ENCODE results near the gene FYCO1.
"Not testable (repeated sequence)": the region's sequence is repeated elsewhere in the genome, so short reads cannot be mapped to it uniquely, and the experiment has no call there.

Gene FYCO1

DNA sequence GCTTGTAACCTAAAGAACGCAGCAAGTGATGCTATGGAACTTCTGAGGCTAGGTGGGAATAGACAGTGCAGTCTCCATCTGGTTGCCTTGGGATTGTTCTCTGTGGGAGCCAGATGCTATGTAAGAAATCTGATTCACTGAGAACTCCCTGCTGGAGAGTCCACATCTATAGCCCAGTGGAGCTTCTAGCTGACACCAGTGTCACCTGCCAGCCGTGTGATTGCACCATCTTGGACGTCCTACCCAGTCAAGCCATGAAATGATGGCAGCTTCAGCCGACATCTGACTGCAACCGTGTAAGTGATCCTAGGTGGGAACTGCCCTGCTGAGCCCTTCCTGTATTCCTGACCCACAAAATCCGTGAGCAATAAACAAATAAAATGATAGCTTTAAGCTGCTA, 12.4 kb upstream of the FYCO1 start:
- no peak for DNase-seq

DNA sequence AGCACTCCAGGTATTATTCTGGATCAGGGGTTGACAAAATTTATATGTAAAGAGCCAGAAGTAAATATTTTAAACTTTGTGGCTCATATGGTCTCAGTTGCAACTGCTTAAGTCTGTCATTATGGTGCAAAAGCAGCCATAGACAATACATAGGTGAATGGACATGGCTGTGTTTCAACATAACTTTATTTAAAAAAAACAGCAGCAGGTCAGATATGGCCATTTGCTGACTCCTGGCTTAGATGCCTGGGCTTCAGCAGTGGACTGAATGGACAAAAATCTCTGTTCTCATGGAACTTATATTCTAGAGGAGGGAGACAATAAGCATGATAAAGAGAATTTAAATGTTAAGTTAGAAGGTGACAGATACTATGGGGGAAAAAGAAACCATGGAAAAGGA, 11.7 kb upstream of the FYCO1 start:
- DNase-seq: no peak

DNA sequence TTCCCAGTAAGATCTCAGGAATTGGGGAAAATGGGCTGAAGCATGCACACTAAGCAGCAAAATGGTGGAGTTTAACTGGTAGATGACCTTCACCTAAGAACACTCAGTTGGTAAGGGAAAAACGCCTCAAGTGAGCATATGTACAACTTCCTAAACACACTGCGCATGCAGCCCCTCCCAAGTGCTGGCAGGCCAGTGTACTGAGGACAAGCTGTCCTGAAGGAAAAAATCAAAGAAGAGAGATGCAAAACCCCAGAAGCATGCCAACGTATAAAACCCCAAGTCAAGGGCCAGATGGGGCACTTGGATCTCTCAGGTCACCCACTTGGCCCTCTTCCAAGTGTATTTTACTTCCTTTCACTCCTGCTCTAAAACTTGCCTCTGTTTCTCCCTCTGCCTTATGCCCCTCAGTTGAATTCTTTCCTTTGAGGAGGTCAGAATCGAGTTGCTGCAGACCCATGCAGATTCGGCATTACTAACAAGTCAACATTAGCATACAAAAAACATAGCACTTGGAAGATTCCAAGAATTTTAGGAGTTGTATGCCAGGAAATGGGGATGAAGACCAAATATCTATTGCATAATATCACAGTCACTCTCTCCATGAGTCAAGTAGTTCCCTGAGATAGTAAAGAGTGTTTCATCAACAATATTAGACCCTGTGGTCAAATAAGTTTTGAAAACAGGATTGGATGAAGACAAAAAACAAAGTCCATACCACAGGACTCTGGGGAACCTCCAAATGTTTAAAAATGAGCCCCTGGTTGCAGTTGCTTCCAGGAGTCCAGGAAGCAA, 10.8 kb upstream of the FYCO1 start:
- no peak for DNase-seq

DNA sequence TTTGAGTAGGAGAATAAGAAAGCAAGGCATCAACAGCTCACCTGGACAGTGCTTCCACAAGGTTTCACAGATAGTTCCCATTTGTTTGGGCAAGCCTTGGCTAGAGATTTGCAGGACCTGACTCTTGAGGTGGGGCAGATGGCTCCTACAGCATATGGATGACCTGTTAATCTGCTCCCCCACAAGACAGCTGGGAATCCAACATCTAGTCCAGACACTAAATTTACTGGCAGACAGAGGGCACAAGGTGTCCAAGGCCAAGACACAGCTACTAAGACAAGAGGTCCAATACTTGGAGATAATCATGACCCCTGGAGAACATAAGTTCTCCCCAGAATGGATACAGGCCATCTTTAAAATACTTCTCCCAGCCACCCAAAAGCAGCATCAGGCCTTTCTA, 8.1 kb upstream of the FYCO1 start:
- DNase-seq: not testable (repeated sequence)

DNA sequence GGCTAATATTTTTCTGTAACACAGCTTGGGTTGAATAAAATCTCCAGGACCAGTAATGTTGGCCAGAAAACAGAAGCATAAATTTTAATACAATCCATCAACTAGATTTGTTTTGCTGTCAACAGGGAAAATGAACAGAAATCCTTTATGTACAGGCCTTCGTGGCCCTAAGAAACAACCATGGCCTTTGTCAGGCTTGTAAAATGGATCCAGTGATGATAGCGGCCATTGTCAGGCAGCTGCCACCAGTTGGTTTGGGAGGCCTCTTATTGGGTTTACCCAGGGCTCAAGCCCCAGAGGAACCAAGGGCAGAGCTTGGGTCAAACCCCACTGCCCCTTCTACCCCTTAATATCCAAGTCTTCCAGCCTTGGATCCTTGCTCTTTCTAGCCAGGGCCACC, 5.6 kb upstream of the FYCO1 start:
- no peak for DNase-seq

DNA sequence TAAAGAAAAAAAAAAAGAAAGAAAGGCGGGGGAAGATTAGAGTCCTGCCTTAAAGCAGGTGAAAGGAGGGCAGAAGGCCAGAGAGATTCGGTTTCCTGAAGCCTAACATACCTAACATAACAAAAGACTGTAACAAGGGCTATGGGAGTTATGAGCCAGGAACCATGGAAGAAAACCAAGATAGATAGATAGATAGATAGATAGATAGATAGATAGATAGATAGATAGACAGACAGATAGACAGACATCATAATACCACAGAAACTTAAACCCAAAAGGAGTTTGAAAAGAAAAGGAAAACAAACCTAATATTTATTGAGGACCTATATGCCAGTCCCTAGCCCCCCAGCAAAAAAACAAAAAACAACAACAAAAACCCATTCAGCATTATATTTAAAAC, 2.3 kb upstream of the FYCO1 start:
- DNase-seq: no peak

DNA sequence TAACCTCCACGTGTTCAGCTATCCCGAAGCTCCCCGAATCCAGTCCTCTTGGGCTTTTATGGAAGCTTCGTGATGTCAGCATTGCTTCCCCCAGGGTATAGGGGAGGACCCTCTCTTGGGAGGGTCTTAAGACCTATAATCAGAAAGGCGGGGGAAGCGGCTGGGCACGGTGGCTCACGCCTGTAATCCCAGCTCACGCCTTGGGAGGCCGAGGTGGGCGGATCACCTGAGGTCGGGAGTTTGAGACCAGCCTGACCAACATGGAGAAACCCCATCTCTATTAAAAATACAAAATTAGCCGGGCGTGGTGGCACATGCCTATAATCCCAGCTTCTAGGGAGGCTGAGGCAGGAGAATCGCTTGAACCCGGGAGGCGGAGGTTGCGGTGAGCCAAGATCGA, 1.9 kb upstream of the FYCO1 start:
- DNase-seq: not testable (repeated sequence)

DNA sequence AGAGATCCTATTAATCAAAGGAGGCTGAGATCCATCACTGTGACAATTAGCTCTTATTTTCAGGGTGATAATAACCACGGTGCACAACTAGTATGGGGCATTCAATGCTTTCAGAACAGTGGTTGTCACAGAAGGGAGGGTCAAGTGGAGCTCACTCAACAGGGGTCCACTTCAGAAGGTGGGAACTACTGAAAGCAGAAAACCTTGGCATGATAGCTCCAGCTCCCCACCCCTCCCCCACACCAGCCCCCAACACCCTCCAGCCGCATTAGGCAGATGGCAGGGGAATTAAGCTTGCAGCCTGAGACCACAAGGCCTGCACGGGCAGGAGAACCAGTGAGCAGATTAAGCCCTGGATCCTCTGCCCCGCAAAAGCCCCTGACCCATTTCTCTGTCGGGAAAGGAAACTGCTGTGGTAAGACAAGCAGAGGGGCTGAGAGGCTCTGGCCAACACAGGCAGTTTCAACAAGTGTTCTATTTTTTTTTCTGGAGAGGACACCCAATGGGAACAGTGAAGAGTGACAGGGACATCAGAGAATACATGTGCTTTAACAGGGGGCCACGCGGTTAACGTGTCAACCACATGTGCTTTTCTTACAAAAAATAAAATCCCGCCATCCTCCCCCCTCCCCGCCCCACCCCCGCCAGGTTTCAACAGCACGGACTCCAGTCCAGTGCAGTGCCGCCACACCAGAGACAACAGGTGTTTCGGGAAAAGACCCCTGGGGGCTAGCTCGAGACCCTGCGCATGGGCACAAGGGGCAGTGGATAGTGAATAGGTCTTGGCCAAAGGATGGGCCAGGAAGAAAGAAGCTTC, 997 bp downstream of the FYCO1 start:
- DNase-seq: no peak

DNA sequence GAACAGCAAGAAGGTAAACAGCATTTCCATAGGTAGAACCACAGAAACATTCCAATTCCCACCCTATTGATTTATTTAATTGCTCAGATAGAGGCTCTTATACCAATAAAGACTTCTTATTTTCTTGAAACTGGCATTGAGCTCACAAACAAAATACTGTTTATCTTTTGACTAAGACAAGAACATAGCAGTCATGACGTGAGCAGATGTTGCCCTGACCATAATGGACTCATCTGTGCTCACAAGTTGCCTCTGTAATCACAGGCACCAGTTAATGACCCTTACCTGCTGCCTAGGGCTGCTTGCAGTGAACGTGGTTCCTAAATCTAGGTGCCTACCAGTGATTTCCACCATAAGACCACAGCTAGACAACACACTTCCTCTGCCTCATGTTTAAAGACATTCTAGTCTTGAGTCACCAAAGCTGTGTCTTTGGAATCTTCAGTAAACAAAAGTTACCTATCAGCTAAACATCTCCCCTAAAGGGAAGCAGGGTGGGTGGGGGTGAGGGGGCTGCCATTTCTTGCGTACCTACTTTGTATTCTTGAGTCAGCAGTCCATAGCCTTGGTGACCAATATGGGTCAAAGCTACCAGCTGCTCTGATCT, 2.1 kb downstream of the FYCO1 start:
- no peak for DNase-seq

DNA sequence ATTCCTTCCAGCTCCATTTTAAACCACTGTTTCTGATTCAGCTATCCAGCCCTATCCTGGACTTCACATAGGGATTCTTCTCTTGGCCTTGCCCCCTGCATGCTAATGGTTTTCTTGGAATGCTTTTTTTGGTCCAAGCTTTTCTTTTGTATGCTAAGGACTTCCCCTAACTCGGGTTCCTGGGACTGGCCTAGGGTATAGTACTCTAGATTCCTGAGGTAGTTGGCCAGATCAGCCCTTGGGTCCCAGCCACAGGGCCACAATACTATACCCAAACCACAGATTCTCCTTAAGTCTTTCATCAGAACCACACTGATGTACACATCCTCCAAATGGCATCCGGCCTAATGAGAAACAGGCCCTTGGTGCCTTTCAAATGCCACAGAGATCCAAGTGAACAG, 2.8 kb downstream of the FYCO1 start:
- DNase-seq: no peak

DNA sequence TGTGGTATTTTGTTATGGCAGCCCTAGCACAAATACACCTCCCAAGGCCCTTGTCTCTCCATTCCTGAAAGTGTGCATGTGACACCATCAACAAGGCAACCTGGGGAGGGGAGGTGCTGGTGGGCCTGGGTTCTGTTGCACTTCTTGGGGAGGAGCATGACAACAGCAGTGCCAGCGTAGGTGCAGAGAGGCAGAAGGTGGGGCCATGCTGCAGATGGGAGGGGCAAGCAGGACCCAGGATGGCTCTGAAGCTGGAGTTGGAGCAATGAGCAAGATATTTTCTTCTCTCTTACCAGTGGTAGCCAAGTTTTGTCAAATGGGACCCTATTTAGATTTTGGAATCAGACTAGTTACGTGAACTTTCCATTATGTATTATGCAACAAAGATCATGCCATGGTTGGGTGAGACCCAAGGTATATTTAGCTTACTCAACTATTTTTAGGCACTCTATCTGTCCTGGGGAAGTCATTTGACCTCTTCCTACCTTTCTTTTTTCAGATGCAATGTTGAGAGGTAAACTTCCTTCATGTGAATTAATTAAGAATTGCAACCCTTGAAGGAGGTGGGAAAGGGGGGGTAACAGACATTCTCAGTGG, 3.4 kb downstream of the FYCO1 start:
- DNase-seq: no peak

DNA sequence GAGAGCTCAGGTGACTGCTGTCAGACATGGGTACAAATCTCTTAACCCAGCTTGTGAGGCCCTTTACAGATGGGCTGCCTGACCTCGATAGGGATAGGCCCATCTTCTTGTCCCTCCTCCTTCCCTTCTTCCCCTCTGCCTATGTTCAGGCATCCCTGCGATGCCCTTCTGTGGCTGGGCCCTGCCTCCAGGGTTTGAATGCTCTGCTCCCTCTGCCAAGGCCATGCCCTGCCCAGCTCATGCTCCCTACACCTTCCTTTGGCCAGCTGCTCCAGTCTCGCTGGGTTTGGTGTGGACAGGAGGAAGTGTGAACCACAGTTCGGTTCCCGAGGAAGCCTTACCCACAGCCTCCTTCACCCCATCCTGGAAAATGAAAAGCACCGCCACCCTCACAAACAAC, 4.3 kb downstream of the FYCO1 start:
- no peak for DNase-seq

DNA sequence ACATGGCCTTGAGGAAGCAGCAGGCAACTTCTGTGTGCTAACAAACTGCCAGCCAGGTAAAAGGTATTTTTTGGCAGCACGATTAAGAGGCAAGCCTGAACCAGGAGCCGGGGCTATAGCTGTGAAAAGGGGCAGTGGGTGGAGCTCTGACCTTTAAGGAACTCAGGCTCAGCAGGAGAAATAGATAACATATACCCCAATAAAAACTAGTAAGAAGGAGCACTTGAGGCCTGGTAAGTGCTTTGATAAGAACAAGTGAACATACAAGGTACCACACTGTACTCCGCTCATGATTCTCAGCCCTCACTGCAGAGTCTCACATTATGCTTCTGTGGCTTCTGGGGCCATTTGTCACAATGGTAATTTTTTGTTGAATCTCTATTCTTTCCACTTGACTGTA, 5.4 kb downstream of the FYCO1 start:
- no peak for DNase-seq

DNA sequence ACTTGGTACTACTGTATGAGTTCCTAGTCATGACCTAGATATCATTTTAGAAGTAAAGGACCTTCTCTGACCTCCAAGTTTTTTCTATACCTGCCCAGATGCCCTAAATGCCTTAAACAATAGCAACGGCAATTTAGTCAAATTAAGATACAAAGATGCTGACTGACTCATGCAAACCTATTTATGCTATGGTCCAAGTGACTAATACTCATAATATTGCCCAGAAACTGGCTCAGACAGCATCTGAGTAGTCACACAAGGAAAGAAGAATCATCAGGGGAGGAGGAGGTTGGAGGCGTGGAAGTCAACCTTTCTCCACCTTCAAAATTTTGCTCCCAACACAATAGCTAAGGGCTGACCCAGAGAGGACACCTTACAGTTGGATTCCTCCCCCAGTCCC, 6.8 kb downstream of the FYCO1 start:
- no peak for DNase-seq

DNA sequence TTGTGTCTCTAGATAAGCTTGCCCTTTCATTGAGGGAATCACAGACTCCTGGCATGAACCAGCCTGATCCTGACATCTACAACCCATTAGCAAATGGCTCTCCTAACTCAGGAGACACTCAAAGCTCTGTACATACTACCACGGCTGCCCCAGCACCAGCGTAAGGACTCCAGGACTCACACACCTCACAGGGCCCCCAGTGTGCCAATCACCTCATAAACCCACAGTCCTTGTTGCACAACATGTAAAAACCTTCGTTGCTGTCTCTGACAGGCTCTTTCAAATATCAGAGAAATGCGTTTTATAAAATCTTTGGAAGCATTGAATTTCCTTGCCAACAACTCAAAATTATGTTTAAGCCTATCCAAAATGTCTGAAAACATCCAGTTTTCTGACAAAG, 7.3 kb downstream of the FYCO1 start:
- DNase-seq: no peak

DNA sequence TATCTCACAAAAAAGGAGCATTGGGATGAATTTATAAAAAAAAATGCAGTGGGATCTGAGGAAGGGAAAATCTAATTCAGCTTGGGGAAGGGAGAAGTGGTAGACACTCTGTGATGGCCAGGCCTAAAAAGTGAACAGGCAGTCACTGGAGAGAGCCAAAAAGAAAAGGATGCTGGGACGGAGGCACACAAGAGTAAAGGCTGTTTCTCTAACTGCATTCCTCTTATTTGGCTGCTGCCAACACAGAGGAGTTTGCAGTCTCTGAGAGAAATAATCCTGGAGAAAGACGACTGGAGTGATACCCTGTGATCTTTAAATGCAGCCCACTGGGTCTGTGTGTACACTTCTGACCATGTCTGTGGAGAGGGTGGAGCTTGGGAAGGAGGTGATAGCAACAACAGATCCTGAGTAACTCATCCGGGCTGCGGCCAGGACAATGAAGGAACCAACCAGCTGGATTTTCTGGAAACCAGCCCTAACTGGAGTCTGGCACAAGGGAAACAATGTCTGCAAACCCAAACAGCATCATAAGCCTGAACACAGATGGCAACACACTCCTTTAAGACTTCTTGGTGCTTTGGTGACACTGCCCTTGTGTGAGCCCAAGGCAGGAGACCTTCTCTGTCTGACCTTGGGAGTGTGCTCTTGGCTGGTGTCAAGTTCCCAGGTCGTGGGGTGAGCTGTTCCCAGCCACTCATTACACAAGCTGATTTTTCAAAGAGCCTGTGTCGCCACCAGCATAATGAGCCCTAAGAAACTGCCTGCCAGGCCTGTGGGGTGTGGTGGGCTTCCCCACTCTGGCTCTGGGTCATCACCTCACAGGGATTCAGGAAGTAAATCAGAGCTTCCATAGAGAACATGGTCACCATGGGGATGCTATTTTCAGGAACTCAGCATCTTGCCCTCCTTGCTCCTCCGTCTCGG, 8.0 kb downstream of the FYCO1 start:
- DNase-seq: no peak

DNA sequence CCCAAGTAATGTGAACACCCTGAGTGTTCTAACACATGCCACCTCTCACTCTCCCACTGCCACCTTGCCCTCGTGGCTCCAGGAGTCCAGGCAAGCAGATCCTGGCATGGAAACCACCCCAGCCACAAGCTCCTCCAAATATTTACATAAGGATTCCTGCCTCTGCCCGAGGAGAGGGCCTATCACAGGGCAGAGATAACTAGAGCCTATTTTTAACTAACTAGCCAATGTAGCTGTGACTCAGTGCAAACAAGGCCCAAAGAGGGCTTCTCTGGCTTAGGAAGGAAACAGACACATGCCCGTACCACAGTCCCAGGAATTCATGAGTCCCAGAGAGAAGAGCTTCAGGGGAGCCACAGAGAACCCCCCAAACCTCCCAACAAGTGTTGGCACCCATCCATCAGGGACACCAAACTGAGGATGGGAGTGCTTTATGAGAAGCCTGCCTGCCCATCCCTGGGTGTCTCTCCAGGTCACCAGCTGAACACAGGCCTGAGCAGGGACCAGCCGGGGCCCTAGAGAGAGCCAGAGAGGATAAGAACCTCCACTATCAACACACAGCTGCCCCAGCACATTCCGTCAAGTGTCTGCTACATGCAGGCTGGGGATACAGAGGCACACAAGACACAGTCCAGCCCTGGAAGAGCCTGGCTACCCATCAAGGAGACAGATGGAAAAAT, 9.2 kb downstream of the FYCO1 start:
- no peak for DNase-seq

DNA sequence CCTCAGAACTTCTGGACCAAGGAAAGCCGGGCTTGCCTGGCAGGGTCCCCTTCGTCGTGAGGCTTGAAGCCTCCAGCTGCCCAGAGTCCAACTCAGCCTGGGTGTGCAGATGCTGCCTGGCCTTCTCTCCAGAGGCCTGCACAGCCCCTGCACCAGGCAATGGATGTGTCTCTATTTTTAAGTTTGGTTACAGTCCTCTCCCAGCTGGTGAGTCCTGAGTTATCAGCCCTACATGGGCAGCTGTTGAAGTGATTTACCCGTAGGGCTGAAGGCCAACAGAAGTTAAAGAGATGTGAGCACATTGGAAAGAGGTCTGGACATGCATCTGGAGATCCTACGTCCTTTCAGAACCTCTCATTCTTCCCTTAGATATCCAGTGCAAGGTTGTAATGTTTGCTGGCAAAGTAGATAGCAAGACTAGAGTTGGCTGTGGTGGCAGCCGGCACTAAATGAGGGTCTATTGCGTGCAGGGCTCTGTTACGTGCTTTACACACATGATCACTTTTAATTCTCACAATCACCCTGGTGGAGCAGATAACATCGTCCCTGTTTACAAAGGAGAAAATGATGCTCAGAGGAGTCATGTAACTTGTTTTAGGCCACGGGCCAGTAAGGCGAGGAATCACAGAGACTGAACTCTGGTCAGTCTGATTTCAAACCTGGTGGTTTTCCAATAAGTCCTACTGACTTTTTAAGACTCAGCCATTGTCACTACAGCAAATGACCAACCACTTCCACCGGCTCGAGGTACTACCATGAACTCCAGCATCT, 9.9 kb downstream of the FYCO1 start:
- DNase-seq: no peak

DNA sequence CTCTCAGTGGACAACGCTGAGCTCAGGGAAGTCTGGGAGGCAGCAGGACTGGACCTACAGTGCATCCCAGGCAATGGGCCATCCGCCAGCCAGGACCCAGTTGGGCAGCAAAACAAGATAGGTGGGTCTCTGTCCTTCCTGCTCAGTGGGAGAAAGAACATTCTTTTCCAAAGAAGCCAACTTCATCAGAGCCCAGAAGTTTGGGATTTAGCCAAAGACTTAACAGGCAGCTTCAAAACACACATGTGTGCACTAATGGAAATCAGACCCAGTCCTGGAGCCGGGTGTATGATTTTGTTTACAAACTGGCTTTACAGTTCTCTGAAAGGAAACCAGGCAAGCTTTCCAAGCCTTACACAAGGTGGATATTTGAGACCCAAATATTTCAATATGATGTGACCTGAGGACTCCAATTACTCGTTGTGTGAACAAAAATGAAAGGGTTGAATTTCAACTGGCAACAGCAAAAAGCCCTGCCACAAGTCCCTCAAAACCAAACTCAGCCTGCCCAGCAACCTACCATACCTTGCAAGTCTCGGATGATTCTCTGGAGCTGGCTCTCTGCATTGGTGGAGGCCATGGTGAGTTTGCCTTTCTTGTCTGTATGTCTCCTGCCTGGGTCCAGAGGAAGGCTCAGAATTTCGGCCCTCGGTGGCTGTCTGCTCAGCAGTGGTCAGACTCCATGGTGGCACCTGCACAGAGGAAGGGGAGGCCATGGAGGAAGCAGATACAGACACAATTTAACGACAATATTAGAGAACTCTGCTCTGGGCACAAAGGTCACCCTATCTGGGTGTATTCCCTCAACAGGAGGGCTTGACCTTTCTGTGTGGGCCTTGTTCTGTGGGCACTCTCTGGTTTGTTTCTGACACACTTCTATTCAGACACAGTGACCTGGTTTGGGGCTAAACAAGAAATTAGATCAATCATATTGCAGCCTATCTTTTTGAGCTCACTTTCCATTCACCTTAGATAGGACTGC, 11.0 kb downstream of the FYCO1 start:
- no peak for DNase-seq

DNA sequence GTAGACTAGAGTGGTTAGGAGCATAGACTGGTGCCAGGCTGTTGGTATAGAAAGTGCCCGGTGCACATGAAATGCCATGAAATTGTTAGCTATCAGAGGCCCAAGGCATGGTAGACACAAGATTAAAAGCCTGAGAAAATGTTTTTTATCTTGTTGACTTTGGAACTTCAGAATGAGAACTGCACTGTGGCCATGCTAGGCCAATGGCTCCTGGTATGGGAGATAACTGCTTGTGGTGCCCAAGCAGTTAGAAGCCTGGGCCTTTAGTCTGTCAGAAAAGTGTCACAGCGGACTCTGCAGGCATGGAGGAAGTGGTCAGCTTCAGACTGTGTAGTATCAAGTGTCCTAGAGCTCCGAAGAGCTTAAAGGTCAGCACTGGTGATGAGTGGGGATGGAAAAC, 11.9 kb downstream of the FYCO1 start:
- no peak for DNase-seq

All from cortex of kidney (tissue), 1 donor.